HG03558 (cell line): Measurements from ENCODE around the gene ADGRA1.

Experiments
- ATAC-seq: cut with Tn5 transposase; IDR thresholded peaks from one replicate; pipeline ENCODE4 v1.9.1; 2021; ENCODE audit warnings: moderate number of reproducible peaks; ENCODE audit not compliant: unreplicated experiment; ENCODE audit errors: extremely low read depth

ADGRA1 gene, protein sequence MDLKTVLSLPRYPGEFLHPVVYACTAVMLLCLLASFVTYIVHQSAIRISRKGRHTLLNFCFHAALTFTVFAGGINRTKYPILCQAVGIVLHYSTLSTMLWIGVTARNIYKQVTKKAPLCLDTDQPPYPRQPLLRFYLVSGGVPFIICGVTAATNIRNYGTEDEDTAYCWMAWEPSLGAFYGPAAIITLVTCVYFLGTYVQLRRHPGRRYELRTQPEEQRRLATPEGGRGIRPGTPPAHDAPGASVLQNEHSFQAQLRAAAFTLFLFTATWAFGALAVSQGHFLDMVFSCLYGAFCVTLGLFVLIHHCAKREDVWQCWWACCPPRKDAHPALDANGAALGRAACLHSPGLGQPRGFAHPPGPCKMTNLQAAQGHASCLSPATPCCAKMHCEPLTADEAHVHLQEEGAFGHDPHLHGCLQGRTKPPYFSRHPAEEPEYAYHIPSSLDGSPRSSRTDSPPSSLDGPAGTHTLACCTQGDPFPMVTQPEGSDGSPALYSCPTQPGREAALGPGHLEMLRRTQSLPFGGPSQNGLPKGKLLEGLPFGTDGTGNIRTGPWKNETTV

DNA sequence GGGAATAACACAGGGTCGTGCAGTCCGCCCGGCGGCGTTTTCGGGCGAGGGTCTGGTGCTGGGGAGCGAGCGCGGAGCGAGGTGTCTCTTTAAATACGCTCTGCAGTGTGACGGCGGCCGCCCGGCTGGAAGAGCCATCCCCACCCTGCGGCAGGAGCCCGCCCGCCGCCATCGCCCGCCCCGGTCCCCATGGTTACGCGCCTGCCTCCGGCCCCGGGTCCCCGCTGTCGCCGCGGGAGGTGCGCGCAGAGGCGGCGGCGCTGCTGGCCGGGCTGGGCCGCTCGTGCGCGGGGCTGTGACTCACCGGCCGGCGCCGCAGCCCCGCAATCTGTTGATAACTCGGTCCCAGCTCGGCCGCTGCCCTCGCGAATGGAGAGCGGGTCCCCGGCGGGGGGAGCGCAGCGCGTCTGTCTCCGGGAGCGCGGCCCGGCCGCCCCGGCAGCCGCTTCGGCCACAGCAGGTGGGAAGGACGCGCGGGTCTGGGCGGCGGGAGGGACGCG lies at the start of gene ADGRA1:
TSS of gene ADGRA1 (plus strand) at position 246 of the 500 bp plus-strand sequence. CDS start 986 bp downstream, outside the sequence.
- ATAC-seq: no peak

DNA sequence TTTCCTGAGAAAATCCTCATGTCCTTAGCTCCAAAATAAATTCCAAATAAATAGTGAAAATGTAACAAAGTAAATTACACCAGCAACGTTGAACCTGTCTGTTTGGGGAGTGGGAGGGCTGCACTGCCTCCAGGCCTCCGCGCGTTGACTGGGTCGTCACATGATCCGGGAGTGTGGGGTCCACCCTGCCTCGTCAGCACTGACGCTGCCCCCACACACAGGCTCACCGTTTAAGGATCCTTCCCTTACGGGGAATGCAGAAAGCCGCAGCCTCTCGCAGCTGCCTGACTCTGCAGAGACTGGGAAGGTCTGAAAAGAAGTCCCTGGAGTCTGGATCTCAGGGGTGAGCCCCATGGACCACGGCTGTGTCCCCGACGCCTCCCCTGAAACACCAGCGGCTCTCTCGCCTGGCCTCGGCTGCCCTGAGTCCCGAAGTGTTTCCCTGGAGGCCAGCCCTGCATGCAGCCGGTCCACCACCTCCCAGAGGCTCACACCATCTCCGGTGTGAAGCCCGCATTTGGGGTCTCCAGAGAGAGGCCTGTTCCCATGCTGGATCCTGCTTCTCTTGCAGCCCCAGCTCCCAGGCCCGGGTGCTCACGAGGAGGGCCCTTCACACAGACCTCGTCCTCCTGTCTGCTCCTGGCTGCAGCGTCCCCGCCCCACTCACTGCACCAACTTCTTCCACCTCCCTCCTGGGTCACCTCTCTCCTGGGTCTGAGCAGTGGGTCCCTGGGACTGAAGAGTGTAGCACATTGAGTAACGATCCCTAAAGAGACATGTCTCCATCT lies 49.5 kb upstream of the ADGRA1 start:
- no peak for ATAC-seq

- no peak for ATAC-seq
These were observed 48.5 kb upstream of the ADGRA1 start for GRCh38 chr10:133039107-133039802.

DNA sequence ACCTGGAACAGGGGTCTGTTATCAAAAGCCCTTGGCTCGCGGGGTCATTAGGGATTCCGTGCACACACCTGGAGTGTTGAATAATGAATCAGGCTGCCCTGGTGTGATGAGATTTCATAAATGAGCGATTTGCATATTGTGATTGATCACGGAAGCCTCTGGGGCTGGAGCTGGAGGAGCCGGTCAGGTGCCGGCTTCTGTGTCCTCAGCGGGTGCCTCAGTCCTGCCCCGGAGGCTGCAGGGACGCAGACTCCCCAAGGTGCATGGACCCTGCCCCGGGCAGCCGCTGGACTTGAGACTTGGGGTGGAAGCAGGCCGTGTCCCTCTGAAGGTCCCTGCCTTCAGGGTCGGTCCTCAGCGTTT lies 47.9 kb upstream of the ADGRA1 start:
- ATAC-seq: no peak

GRCh38 chr10:133040198-133040597 lies 47.5 kb upstream of the ADGRA1 start:
- no peak for ATAC-seq

GRCh38 chr10:133041101-133041500 lies 46.6 kb upstream of the ADGRA1 start:
- ATAC-seq: no peak

DNA sequence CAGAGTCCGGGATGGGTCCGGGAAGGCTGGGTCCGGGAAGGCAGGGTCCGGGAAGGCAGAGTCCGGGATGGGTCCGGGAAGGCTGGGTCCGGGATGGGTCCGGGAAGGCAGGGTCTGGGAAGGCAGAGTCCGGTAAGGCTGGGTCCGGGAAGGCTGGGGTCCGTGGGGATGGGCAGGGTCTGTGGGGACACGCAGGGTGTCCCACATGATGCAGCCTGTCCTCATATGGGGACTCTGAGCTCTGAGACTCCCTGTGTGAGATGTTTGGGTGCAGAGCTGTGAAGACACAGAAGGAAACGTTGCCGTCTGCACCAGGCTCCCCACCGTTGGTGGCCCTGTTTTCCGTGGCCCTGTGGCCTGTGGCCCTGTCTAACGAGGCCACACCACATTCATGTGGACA lies 45.7 kb upstream of the ADGRA1 start:
- no peak for ATAC-seq

- no peak for ATAC-seq
These were observed 44.9 kb upstream of the ADGRA1 start for GRCh38 chr10:133042816-133043215.

- ATAC-seq: no peak
These were observed 44.0 kb upstream of the ADGRA1 start for GRCh38 chr10:133043541-133044225.

- no peak for ATAC-seq
These were observed 43.3 kb upstream of the ADGRA1 start for GRCh38 chr10:133044401-133044811.

DNA sequence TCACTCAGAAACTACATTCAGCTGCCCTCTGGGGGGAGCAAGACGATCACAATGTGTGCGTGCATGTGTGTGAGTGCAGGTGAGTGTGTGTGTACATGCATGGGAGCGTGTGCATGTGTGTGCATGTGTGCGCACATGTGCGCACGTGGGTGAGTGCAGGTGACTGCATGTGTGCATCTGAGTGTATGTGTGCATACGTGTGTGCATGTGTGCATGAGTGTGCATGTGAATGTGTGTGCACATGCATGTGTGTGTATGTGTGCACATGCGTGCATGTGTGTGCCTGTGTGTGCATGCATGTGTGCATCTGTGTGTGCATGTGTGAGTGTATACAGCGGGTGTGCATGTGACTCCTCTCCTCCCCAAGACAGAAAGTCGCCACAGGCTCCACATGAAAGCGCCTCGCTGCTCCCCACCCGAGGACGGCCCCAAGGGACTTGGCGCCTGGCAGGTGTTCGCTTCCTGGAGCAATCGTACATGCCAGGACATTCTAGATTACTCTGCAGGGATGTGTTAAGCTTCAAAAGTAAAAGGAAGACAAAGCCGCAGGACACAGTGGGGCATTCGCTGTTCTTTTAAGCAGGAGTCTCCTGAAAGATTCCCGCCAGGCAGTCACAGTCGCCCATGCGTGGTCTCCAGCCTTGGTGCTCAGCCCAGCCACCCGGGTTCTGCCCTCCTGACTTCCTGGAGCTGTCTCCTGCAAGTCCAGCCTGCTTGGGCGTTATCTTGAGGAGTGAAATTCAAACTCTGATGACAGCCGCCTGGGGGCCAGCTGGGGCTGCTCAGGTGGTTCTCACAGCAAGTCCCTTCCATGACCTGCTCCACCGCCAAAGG lies 42.0 kb upstream of the ADGRA1 start:
- no peak for ATAC-seq

GRCh38 chr10:133046390-133046765 lies 41.3 kb upstream of the ADGRA1 start:
- ATAC-seq: no peak

DNA sequence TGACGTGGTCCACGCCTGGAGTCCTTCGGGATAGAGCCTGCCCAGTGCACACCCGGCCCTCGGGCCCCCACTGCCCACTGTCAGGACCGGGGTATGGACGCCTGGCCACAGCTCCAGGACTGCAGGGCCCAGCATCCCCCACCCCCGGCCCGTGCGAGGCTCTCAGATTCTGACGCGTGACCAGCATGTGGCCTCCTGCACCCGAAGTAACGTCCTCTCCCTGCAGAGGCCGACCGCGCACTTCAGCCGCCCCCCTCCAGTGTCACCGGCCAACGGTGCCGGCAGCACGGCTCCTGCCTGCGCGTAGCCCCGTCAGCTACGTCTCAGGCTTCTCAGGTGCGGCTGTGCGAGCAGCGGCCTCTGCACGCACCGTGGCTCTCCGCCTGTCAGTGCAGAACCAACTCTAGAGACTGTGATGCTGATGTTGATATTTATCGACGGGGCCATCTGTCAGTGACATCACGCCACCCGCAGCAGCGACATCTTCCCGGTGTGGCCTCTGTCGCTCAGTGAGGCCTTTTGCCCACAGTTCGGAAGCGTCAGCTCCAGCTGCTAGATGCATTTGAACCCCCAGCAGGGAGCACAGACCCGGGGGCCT lies 40.1 kb upstream of the ADGRA1 start:
- no peak for ATAC-seq

DNA sequence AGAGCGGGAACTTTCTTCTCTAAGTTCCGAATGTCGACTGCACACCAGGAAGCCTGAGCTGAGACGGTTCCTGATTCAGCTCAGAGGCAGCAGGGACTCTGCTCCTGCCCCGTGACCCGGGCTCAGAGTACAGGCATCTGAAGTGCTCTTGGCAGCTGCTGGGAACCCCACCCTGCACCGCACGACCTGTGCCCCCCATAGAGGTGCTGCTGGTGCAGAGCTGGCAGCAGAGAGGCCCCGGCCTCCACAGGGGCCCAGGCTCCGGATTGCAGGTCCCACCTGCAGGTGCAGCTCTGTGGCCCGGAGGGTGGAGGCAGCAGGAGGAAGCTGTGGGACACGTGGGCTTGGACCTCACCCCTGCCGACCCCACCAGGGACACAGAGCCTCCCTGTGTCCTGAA lies 39.5 kb upstream of the ADGRA1 start:
- ATAC-seq: no peak

GRCh38 chr10:133048926-133049325 lies 38.8 kb upstream of the ADGRA1 start:
- no peak for ATAC-seq

- ATAC-seq: no peak
These were observed 38.1 kb upstream of the ADGRA1 start for GRCh38 chr10:133049639-133050038.

GRCh38 chr10:133050371-133050770 lies 37.4 kb upstream of the ADGRA1 start:
- ATAC-seq: no peak

DNA sequence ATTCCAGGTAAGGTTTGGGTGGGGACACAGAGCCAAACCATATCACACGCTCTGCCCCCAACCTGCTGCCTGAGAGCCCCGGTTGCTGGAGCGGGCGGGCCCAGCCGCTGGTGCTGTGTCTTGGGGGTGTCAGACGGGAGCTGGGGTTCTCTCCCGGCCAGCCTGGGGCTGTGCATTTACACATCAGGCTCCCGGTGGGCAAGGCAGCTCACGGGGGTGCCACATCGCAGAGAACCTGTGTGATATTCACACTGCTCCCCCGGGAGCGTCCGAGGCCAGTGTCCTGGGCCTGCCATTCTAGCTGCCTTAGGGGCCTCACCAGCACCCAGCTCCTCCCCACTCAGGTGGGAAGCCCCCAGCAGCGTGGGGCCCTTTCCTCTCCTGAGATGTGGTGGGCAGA lies 35.6 kb upstream of the ADGRA1 start:
- no peak for ATAC-seq
